GM12801 (cell line): ENCODE measurements around the gene MEIG1.

Experiments used
- CTCF ChIP-seq: IDR thresholded peaks from one replicate; pipeline ENCODE4 v1.5.1; 2011; ENCODE audit warnings: control low read depth; ENCODE audit not compliant: insufficient read length; ENCODE audit errors: extremely low read depth

The MEIG1 gene

GRCh38 chr10:14971867-14972448, 12.8 kb downstream of the MEIG1 start:
- TF ChIP-seq CTCF: no peak

GRCh38 chr10:14975672-14976273, 16.6 kb downstream of the MEIG1 start:
- TF ChIP-seq CTCF: no peak

GRCh38 chr10:14982744-14983143, 23.6 kb downstream of the MEIG1 start:
- TF ChIP-seq CTCF: no peak

- TF ChIP-seq CTCF: no peak
Observed at GRCh38 chr10:14995964-14996565, 36.9 kb downstream of the MEIG1 start.

- TF ChIP-seq CTCF: no peak
Observed at GRCh38 chr10:15015451-15015850, 56.3 kb downstream of the MEIG1 start.
